Stimulated activated CD8-positive, alpha-beta memory T cell treated with anti-CD3 and anti-CD28 coated beads, Interleukin-2, amount 100 ng/mL, for 48 hours (primary cell): ENCODE data around the gene ACTR1B.
"Not testable (repeated sequence)": the region's sequence is repeated elsewhere in the genome, so short reads cannot be mapped to it uniquely, and the experiment has no call there.

Experiments used
- DNase-seq, 2 donors: peaks; one replicate each; pipeline ENCODE4 v3.0.0-alpha.2; 2020; ENCODE audit warnings: low read depth in 2 of 2

The ACTR1B gene

DNA sequence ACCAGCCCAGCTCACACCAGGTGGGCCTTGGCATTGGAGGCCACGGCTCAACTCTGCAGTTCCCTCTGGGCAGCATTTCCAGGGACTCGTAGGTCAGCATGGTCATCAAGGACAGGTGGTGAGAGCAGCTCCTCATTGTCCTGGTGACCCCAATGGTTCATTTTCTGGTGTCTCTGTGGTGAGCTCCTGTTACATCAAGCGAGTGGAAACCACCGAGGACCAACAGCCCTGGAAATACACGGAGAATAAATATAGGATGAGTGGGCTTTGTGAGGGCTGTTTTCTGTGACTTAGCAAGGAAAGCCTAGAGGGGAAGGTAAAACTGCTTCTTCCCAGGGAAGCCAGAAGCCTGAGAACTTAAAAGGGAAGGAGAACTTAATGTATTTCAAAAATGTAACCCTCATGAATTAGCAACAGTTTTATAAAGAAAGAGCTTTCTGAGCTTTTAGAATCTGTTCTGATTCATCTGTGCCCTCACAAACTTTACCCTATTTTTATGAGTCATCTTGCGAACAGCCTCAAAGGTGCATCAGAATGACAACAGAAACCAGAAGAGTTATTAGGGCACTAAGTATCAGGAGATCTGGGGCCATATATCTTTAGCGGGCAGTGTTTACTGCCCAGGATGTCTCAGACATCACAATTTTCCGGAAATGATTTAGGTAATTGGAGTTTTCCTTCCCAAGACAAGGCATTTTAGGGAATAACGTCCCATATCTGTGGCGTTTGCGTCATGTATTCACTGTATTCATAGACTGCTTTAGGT lies 24.4 kb upstream of the ACTR1B start:
- DNase-seq, result no peak

GRCh38 chr2:97687235-97687634 lies 23.4 kb upstream of the ACTR1B start:
- not testable (repeated sequence) for DNase-seq

GRCh38 chr2:97678298-97678697 lies 14.5 kb upstream of the ACTR1B start:
- no peak for DNase-seq

GRCh38 chr2:97677480-97677879 lies 13.6 kb upstream of the ACTR1B start:
- DNase-seq, result no peak

DNA sequence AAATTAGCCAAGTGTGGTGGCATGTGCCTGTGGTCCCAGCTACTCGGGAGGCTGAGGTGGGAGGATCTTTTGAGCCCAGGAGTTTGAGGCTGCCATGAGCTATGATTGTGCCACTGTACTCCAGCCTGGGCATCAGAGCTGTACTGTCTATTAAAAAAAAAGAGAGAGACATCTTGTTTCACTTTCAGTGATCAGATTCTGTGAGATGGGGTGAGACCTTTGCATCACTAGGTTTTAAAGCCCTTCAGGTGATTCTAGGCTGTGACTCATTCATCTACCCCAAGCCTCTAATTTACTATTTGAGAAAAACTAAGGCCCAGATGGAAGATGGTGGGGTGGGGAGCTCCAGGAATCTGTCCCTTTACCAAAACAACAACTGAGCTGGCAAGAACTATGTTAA lies 12.8 kb upstream of the ACTR1B start:
- no peak for DNase-seq

GRCh38 chr2:97675430-97676113 lies 11.7 kb upstream of the ACTR1B start:
- DNase-seq, result no peak

GRCh38 chr2:97673915-97674283 lies 10.1 kb upstream of the ACTR1B start:
- peak; percentile 37 for DNase-seq

- peak; percentile 20 to 29 for DNase-seq
Measured at GRCh38 chr2:97673182-97673914, 9.5 kb upstream of the ACTR1B start.

- DNase-seq, result not testable (repeated sequence)
Measured at GRCh38 chr2:97672606-97673140, 8.8 kb upstream of the ACTR1B start.

DNA sequence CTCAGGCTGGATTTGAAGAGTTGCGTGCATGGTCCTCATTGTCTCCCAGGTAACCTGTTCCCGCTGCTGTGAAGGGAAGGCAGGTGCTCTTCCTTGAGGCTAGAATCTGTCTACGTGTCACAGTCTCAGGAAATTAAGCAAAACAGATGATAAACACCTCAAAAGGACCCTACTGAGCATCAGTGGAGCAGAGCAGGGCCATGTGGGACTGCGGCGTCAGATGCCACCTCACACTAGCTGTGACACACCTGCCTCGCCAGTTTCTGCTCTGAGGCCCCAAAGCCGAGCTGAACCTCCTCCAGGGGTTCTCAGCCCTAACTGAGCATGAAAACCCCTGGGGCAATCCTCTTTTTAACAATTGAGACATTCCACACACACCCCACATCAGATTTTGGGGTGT lies 7.7 kb upstream of the ACTR1B start:
- no peak for DNase-seq

- DNase-seq, result no peak
Measured at GRCh38 chr2:97670471-97670870, 6.6 kb upstream of the ACTR1B start.

DNA sequence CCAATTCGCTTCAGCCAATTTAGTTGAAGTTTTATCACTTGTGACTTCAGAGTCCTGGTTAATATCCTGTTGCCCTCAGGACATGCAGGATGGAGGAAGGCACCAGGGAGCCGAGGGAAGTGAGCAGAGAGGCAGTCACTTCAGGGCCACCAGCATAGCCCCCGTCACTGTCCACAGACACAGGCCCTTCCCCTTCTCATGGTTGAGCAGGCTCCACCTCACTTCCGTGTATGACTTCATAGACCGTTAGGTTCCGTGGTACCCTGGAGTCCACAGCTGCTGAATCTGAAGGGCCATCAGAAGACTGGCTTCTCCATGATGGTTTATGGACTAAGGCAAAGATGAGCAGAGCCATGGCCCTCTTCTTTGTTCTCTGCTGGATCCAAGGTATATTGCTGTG lies 5.6 kb upstream of the ACTR1B start, which contains the start of gene C2orf92:
TSS of gene C2orf92 (plus strand) at position 266 of the 400 bp plus-strand sequence. CDS start at position 342, 76 bp downstream.
- DNase-seq, result no peak

- DNase-seq, result no peak
Measured at GRCh38 chr2:97664636-97664970, 759 bp upstream of the ACTR1B start.

DNA sequence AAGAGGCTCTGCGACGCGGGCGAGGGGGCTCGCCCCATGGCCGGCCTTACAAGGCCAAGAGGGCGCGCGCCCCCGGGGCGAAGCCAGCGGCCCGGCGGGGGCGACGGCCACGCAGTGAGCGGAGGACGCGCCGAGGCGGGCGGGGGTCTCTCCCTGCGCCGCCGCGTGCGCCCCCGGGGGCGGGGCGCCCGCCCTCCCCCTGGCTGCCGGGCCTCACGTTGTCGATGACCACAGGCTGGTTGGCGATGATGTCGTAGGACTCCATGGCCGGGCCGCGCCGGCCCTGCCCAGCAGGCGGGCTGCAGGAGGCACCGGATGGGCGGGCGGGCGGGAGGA lies 250 bp downstream of the ACTR1B start:
- no peak for DNase-seq

DNA sequence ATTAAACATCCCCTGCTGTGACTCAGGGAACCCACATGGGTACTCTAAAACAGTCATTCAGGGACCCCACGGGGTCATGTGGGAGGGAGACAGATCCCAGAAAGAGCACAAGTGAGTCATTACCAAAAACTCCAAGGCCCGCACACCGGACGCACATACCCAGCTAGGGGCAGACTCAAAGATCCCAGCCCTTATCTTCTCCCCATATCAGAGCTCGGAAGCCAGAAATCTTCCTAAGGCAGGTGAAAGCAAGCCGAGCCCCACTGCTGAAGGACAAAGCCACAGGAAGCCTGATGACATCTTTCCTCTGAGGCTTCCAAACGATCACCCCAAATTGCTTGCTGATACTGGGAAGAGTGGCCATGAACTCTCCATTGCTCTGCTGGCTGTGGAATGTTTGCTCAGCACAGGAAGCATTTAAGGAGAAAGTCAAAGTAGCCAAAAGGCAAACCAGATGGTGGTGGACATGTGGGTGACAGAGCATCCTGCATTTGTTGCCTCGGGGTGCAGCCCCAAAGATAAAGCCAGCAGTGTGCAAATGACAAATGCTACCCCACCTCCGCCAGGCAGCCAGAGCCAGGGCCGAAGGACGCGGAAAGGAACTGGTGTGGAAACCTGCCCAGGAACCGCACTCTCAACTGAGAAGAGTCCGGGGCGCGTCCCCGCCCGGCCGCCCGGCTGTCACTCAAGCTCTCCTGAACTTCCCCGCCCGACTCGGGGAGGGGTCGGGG lies 784 bp downstream of the ACTR1B start:
- DNase-seq, result peak; percentile 65 to 72

DNA sequence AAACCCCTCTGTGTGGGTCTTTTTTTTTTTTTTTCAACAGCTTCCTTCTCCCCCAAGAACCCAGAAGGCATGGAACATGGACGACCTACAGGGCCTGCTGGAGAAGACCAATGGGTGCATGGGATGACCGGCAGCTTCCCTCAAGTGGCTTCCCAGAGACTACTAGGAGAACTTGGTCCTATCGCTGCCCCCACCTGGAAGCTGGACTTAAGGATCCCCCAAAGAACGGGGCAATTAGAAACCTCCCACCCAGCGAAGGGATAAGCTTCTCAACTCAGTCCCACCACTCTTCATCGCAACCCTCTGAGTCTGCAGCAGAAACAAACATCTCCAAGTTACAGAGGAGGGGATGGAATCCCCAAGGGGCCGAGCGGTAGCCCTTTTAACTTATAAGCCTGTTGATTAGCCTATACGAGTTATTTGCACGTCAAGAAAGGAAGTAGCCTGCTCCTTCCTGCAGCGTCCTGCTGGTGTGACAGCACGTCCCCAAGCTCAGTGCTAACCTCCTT lies 1.4 kb downstream of the ACTR1B start:
- DNase-seq, result no peak

- DNase-seq, result no peak
Measured at GRCh38 chr2:97661927-97662326, 1.9 kb downstream of the ACTR1B start.

DNA sequence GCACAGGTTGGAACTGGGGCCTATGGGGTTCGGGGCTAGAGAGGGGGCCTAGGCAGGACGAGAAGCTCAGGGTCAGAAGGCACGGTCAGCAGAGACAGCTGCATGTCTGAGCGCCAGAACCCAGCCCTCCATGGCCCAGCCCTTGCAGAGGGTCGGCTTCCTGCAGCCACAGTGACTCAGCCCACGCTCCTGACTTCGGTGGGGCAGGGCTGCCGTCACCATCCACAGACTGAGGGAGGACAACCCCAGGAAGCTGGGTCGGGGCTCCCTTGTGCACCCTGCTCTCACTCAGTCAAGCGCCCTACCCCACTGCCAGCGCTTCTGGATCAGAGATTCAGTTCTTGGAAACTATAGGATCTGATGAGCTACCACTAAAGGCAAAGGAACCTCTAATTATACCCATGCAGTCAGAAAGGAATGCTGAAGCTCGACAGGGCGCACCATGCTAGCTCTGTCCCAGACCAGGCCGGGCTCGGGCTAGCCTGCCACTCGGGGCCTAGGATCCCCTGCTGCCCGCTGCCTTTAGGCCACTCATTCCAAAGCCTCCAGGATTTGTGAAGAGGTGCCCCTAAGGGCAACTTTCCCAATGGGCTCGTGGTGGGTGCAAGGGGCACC lies 3.0 kb downstream of the ACTR1B start:
- no peak for DNase-seq

GRCh38 chr2:97660044-97660774 lies 3.6 kb downstream of the ACTR1B start:
- no peak for DNase-seq

GRCh38 chr2:97659256-97660043 lies 4.4 kb downstream of the ACTR1B start:
- no peak for DNase-seq
